Measurements from ENCODE around the gene SIGLEC14.

GRCh38 chr19:51602189-51602854, 44.3 kb downstream of the SIGLEC14 start:
- TF ChIP-seq RAD21 (conservative IDR thresholded peaks at IDR 0.05) (no peak), CTCF (IDR thresholded peaks at IDR 0.05; ENCODE audit: poor library complexity, severe bottlenecking) (no peak), EZH2 (IDR thresholded peaks at IDR 0.05; ENCODE audit: borderline replicate concordance, insufficient read depth, low read length, poor library complexity, severe bottlenecking) (no peak), POLR2AphosphoS5 (IDR thresholded peaks at IDR 0.05) (no peak), REST (IDR thresholded peaks at IDR 0.05; ENCODE audit: borderline replicate concordance) (no peak), TAF1 (IDR thresholded peaks at IDR 0.05; ENCODE audit: low read depth) (no peak)
